Activated T-cell treated with anti-CD3 and anti-CD28 coated beads, Interleukin-2, amount 50 U/mL, for 24 hours (primary cell): Measurements from ENCODE around the gene OR4K13.

Experiments
- DNase-seq: peaks from one replicate; pipeline ENCODE4 v3.0.0-alpha.2; 2020
- H3K27ac Mint-ChIP-seq: 2 replicates; pipeline ENCODE4 v1.8.0; 2020; ENCODE audit warnings: mild to moderate bottlenecking, mixed read lengths
- H3K27me3 Mint-ChIP-seq: 2 replicates; pipeline ENCODE4 v1.8.0; 2020; ENCODE audit warnings: mixed read lengths
- H3K36me3 Mint-ChIP-seq: 2 replicates; pipeline ENCODE4 v1.8.0; 2020; ENCODE audit warnings: low read depth, mixed read lengths
- H3K4me1 Mint-ChIP-seq: 2 replicates; pipeline ENCODE4 v1.8.0; 2020; ENCODE audit warnings: low read depth, mixed read lengths
- H3K4me3 Mint-ChIP-seq: 2 replicates; pipeline ENCODE4 v1.8.0; 2020; ENCODE audit warnings: mild to moderate bottlenecking, moderate library complexity, mixed read lengths
- H3K9me3 Mint-ChIP-seq: 2 replicates; pipeline ENCODE4 v1.8.0; 2020; ENCODE audit warnings: mixed read lengths

OR4K13 gene

GRCh38 chr14:20035938-20036337, at the start of gene OR4K13:
TSS of gene OR4K13 (minus strand) at chr14:20036038. CDS start at chr14:20034758, 1,280 bp downstream.
- Mint-ChIP-seq H3K36me3 (no peaks in the 10 kb centered on the region), H3K4me1 (no peaks in the 10 kb centered on the region), H3K27me3 (no peaks in the 10 kb centered on the region), H3K27ac (no peak within 1 kb of the TSS), H3K4me3 (no peak within 1 kb of the TSS), H3K9me3 (peaks cover 3% of the 10 kb centered on the region)
- DNase-seq = no peak

DNA sequence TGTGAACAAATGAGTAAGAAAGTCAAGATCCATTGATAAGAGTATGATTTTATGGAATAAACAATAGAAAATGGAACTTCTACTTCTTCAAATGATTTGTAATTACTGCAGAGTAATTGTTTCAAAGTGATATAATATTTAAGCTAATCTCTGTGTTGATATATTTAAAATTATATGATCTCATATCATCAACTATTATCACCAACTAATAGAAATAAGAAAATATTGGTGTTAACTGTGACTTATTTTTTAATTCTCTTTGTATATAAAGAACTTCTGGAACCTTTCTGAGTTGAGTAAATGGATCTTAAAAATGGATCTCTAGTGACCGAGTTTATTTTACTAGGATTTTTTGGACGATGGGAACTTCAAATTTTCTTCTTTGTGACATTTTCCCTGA, 23.9 kb upstream of the OR4K13 start, which contains the start of gene OR4L1:
Gene OR4L1 (plus strand): TSS at position 301 of the 400 bp plus-strand sequence. CDS start 0 bp downstream, at position 301.
- Mint-ChIP-seq H3K9me3 (no peaks in the 10 kb centered on the region), H3K4me3 (no peak within 1 kb of the TSS), H3K27me3 (no peaks in the 10 kb centered on the region), H3K36me3 (no peaks in the 10 kb centered on the region), H3K27ac (no peak within 1 kb of the TSS), H3K4me1 (no peaks in the 10 kb centered on the region)
- DNase-seq = no peak

- peaks cover 8% of the 10 kb centered on the region for H3K27me3 Mint-ChIP-seq
- H3K27ac Mint-ChIP-seq = no peak overlapping the region
- H3K9me3 Mint-ChIP-seq = no peaks in the 10 kb centered on the region
- no peak overlapping the region for H3K4me3 Mint-ChIP-seq
- no peaks in the 10 kb centered on the region for H3K36me3 Mint-ChIP-seq
- no peaks in the 10 kb centered on the region for H3K4me1 Mint-ChIP-seq
- DNase-seq = no peak
These were observed 12.4 kb upstream of the OR4K13 start for GRCh38 chr14:20048202-20048601.

- DNase-seq = no peak
- H3K9me3 Mint-ChIP-seq = peaks cover 9% of the 10 kb centered on the region
- no peaks in the 10 kb centered on the region for H3K4me1 Mint-ChIP-seq
- H3K27ac Mint-ChIP-seq = no peak overlapping the region
- H3K27me3 Mint-ChIP-seq = peaks cover 6% of the 10 kb centered on the region
- no peak overlapping the region for H3K4me3 Mint-ChIP-seq
- no peaks in the 10 kb centered on the region for H3K36me3 Mint-ChIP-seq
These were observed 8.4 kb upstream of the OR4K13 start for GRCh38 chr14:20044243-20044642.

DNA sequence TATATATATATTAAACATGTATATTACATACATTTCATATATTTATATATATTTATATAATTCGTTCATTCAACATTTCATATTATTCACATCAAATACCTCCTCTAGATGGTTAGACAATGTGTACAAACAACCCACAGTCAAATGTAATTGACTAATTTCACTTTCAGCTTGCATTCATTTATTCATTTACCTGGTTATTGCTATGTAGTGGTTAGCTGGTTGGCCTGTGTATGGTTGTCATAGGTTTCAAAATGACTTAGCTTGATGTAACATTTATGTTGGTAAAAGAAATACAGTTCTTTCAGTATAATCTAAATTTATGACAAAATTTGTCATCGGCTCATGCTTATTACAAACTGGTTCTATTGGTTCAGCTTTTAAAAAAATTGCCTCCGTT, 389 bp downstream of the OR4K13 start:
- Mint-ChIP-seq H3K27ac (no peak overlapping the region), H3K4me3 (no peak overlapping the region), H3K9me3 (peaks cover 3% of the 10 kb centered on the region), H3K4me1 (no peaks in the 10 kb centered on the region), H3K36me3 (no peaks in the 10 kb centered on the region), H3K27me3 (no peaks in the 10 kb centered on the region)
- no peak for DNase-seq

DNA sequence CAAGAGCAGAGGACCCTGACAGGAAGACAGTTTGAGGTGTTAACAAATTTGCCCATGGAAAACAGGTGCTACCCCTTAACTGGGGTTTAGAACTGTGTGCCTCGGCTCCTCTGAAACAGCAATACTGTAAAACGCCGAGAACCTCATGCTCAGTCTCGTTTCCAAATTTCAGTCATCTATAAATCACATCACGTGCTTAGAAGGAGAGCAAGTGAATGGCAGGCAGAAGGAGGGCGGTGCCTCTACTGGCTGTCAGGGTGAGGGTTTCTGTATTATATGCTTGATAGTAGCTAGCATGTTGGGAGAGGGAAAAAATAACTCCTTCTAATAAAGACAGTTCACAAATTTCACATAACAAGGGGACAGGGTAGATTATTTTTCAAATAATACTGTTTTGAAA, 4.8 kb downstream of the OR4K13 start:
- Mint-ChIP-seq H3K27ac (no peak overlapping the region), H3K36me3 (no peaks in the 10 kb centered on the region), H3K4me1 (no peaks in the 10 kb centered on the region), H3K9me3 (no peaks in the 10 kb centered on the region), H3K4me3 (no peak overlapping the region), H3K27me3 (no peaks in the 10 kb centered on the region)
- no peak for DNase-seq

GRCh38 chr14:20019257-20019865, 16.5 kb downstream of the OR4K13 start, which contains the start of gene OR4K14:
TSS of gene OR4K14 (minus strand) at chr14:20019307. CDS start at chr14:20015193, 4,114 bp downstream.
- H3K36me3 Mint-ChIP-seq = no peaks in the 10 kb centered on the region
- no peaks in the 10 kb centered on the region for H3K27me3 Mint-ChIP-seq
- peaks cover under 1% of the 10 kb centered on the region for H3K9me3 Mint-ChIP-seq
- H3K4me3 Mint-ChIP-seq = no peak within 1 kb of the TSS
- H3K4me1 Mint-ChIP-seq = no peaks in the 10 kb centered on the region
- DNase-seq = no peak
- H3K27ac Mint-ChIP-seq = no peak within 1 kb of the TSS

GRCh38 chr14:20008156-20008555, 27.7 kb downstream of the OR4K13 start:
- DNase-seq = no peak
- Mint-ChIP-seq H3K9me3 (peaks cover 13% of the 10 kb centered on the region), H3K36me3 (no peaks in the 10 kb centered on the region), H3K27me3 (no peaks in the 10 kb centered on the region), H3K27ac (no peak overlapping the region), H3K4me1 (no peaks in the 10 kb centered on the region), H3K4me3 (no peak overlapping the region)

DNA sequence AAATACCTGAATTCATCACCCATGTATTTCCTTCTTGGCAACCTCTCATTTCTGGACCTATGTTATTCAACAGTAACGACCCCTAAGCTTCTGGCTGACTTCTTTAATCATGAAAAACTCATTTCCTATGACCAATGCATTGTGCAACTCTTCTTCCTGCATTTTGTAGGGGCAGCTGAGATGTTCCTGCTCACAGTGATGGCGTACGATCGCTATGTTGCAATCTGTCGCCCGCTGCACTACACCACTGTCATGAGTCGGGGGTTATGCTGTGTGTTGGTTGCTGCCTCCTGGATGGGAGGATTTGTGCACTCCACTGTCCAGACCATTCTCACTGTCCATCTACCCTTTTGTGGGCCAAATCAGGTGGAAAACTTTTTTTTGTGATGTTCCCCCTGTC, 33.5 kb downstream of the OR4K13 start:
- no peak for DNase-seq
- Mint-ChIP-seq H3K27ac (no peak overlapping the region), H3K4me1 (no peaks in the 10 kb centered on the region), H3K9me3 (peaks cover 3% of the 10 kb centered on the region), H3K27me3 (no peaks in the 10 kb centered on the region), H3K36me3 (no peaks in the 10 kb centered on the region), H3K4me3 (no peak overlapping the region)

DNA sequence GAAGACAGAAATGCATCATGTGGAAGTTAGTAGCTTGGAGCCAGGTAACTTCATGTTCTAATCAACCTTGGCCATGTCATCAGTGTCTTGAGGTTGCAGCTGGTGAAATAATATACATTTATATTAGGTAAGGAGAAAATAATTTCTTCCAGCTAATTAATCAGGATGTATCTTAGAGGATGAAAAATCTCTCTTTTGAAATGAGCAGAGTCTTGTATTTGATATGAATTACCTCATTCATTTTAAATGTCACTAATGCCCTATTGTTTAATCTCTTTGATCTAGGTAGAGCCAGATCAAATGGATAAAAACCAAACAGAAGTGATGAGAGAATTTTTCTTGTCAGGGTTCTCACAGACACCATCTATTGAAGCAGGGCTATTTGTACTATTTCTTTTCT, 34.0 kb downstream of the OR4K13 start, which contains the start of gene OR4Q2:
Gene OR4Q2 (plus strand): TSS at position 301 of the 400 bp plus-strand sequence.
- no peak for DNase-seq

GRCh38 chr14:19993438-19993837, 42.4 kb downstream of the OR4K13 start:
- peaks cover 2% of the 10 kb centered on the region for H3K9me3 Mint-ChIP-seq
- DNase-seq = no peak
- H3K4me1 Mint-ChIP-seq = peaks cover 1% of the 10 kb centered on the region
- no peaks in the 10 kb centered on the region for H3K27me3 Mint-ChIP-seq
- no peak overlapping the region for H3K4me3 Mint-ChIP-seq
- no peak overlapping the region for H3K27ac Mint-ChIP-seq
- H3K36me3 Mint-ChIP-seq = no peaks in the 10 kb centered on the region

More for the DNA sequence above, 34.0 kb downstream of the OR4K13 start, which contains the start of gene OR4Q2:
- H3K27ac Mint-ChIP-seq = no peak within 1 kb of the TSS
- H3K9me3 Mint-ChIP-seq = peaks cover 3% of the 10 kb centered on the region
- H3K36me3 Mint-ChIP-seq = no peaks in the 10 kb centered on the region
- H3K4me1 Mint-ChIP-seq = no peaks in the 10 kb centered on the region
- no peaks in the 10 kb centered on the region for H3K27me3 Mint-ChIP-seq
- H3K4me3 Mint-ChIP-seq = no peak within 1 kb of the TSS
